HG03571 (cell line): ENCODE results near the gene TRPC5OS.

Source experiments
- ATAC-seq: cut with Tn5 transposase; IDR thresholded peaks from one replicate; pipeline ENCODE4 v1.9.1; 2021; ENCODE audit not compliant: unreplicated experiment

The TRPC5OS gene

DNA sequence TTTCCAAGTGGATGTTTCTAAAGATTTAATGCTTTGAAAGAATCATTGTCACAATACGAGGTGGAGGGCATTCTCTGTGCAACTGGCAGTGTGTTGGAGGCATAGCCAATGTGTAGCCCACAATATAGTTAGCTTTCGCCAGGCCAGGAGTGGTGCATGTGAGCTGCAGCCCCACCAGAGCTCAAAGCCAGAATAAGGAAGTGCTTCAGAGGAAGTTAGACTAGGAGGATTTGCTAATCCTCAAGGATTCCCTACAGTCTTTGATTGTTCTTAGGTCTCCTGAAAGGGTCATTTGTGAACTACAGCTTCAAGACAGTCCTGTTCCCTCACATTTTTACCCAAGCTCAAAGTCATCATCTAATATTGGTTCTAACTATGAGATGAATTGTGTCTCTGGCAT, 16.4 kb downstream of the TRPC5OS start:
- ATAC-seq: no peak

DNA sequence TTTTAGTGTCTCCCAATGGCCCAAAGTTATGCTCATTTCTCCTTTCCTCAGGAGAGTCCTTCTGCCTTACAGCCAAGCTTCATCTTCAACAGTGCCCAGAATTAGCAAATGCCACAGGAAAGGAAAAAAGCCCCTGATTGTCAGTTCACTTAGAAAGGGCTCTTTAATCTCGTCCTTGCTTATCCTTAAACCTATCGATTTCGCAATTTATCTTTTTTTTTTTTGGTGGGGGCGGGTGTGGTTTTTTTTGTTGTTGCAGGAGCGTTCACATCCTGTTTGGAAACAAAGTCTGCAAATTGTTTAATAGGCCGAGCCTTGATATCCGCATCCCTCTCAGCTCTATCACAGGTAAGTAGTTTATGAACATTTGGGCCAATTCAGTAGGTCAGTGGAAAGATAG, 20.2 kb downstream of the TRPC5OS start:
- no peak for ATAC-seq

DNA sequence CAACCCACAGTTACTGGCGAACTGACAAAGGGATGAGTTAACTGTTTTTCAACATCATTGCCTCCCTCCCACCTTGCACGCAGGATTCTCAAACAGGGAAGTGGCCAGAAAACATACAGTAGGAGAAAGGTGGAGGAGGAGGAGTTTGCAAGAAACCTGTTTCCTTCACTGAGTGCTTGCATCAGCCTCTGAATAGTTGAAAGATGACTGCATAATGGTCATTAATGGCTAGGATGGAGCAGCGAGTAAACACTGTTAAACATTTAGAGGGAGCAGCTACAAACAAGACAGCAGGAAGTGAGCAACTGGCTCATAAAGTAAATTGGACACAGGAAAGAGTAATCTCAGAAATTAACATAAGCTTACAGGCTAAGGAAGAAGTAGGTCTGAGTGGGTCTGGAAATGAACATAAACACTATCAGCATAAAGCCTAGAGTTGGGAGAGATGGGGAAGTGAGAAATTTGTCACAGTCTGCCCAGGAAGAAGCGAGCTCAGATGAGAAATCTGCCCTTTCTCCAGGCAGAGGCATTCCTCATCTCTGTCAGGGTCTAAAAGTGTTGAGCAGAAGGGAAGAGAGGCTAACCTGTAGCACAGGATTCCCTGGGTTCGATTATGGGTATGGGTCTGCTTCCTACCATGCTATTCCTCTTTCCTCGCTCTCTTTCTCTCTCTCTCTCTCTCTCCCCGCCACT, 38.6 kb downstream of the TRPC5OS start:
- no peak for ATAC-seq

DNA sequence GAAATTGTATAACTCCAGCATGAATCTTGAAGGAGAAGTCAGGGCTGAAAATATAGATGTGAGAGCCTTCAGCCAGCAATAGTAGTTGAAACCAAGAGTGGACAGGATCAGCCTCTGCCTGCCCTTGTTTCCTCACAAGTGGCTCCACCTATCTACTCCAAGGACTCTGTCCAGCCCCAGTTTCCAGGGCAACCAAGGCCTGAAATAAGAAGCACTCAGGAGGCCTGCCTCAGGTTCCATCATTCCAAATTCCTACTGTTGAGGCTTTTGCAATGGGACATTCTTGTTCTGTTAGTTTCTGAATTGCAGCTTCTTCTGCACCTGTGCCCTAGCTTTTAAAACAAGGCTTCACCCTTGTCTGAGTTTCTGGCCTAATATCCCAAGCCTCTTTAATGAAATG, 41.6 kb downstream of the TRPC5OS start:
- no peak for ATAC-seq

DNA sequence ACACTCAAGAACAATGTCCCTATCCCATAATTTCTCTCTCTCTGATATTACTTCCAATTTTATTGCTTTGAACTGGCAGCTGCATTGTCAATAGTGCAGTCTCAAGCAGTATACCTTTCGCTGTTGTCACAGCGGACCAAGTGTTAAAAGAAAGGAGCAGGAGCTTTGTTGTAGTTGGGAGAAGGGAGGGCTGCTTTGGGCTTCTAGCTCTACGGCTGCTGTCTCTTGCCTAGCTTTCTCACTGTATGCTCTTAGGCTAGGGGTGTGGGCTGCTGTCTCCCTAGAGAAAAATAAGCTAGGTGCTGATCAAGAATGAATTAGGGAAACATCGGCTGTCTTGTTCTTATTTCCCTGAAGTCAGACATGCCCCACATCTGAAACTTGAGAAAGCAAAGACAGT, 52.5 kb downstream of the TRPC5OS start:
- ATAC-seq: no peak
